ENCODE results near the gene CD3E. TPM values are rescaled to one million over a fixed set of nuclear protein-coding genes. Genes with fewer than 3 reads are reported as not detected.

CD3E gene
- total and polyA plus RNA-seq, 2 of the 8 experiments (the other 6 are each of a cell fraction or from before 2014, with no cell fraction given): not detected

- no peaks in the 10 kb centered on the region for H3K4me1 ChIP-seq (replicated peaks in 1 of 4; ENCODE audit: control insufficient read depth in 3 of 4, insufficient read depth in 4 of 4, low read length in 3 of 4)
- H2BK20ac ChIP-seq (ENCODE audit: low read length): no peak overlapping the region
- H3K36me3 ChIP-seq (ENCODE audit: control insufficient read depth in 2 of 4, insufficient read depth in 4 of 4, low read length in 3 of 4): no peaks in the 10 kb centered on the region
- H3K4me3 ChIP-seq (ENCODE audit: extremely low read depth in 1 of 4, insufficient read depth in 2 of 4, low read depth in 3 of 4, low read length in 4 of 4): no peak overlapping the region
- H3K23me2 ChIP-seq (ENCODE audit: low read depth, low read length): no peaks in the 10 kb centered on the region
- no peak overlapping the region for H3K27ac ChIP-seq (ENCODE audit: low read depth, low read length)
- H3K9me3 ChIP-seq (ENCODE audit: insufficient read depth in 2 of 2, low read depth in 1 of 2, low read length in 1 of 2): no peaks in the 10 kb centered on the region
- H2AFZ ChIP-seq (ENCODE audit: low read length): no peak overlapping the region
- H3K9ac ChIP-seq (replicated peaks in 1 of 4; ENCODE audit: extremely low read depth in 1 of 4, low read depth in 3 of 4, low read length in 3 of 4): no peak overlapping the region
- no peak overlapping the region for H3K56ac ChIP-seq (replicated peaks; ENCODE audit: insufficient read length, low read depth, low read length)
- no peak overlapping the region for H2BK5ac ChIP-seq (ENCODE audit: low read depth, low read length)
- no peak overlapping the region for H2BK12ac ChIP-seq (ENCODE audit: low read depth, low read length)
- H2BK120ac ChIP-seq (replicated peaks; ENCODE audit: low read depth, low read length): no peak overlapping the region
- H3K23ac ChIP-seq (ENCODE audit: insufficient read length): no peak overlapping the region
- no peaks in the 10 kb centered on the region for H3K27me3 ChIP-seq (replicated peaks in 1 of 4; ENCODE audit: control insufficient read depth in 3 of 4, extremely low read depth in 1 of 4, insufficient read depth in 3 of 4, low read length in 3 of 4)
- no peak for DNase-seq (ENCODE audit: low read depth in 1 of 2, low spot score in 2 of 2)
- no peak overlapping the region for H2AK5ac ChIP-seq (ENCODE audit: low read depth, low read length)
- no peak overlapping the region for H3K14ac ChIP-seq (ENCODE audit: insufficient read length)
- no peaks in the 10 kb centered on the region for H4K20me1 ChIP-seq (replicated peaks in 1 of 2; ENCODE audit: control insufficient read depth in 1 of 2, insufficient read depth in 2 of 2, low read length in 2 of 2)
- H4K5ac ChIP-seq (ENCODE audit: insufficient read length, low read depth, low read length): no peak overlapping the region
- no peaks in the 10 kb centered on the region for H3K79me1 ChIP-seq (ENCODE audit: low read depth, low read length)
- H4K91ac ChIP-seq (replicated peaks; ENCODE audit: insufficient read length, low read length): no peak overlapping the region
- H4K8ac ChIP-seq (ENCODE audit: extremely low read depth, insufficient read depth, low read length): no peak overlapping the region
- CTCF ChIA-PET (ENCODE audit: partially characterized antibody): interaction anchor here (1.5 to 4.5 kb wide), 2 partner anchors 10 to 115 kb away, joined by 3 to 29 read pairs; no protein-coding TSS in a partner anchor
- FAIRE-seq: no peak
- H3K18ac ChIP-seq (ENCODE audit: extremely low read depth, low read length): no peak overlapping the region
- H3K4me2 ChIP-seq (ENCODE audit: insufficient read depth in 1 of 2, low read depth in 2 of 2, low read length in 2 of 2): no peak overlapping the region
- POLR2A ChIA-PET (ENCODE audit: partially characterized antibody): no interaction called here
- H3K4ac ChIP-seq (replicated peaks; ENCODE audit: insufficient read length, low read depth, low read length): no peak overlapping the region
- no peak overlapping the region for H2BK15ac ChIP-seq (ENCODE audit: low read length)
- no peaks in the 10 kb centered on the region for H3K79me2 ChIP-seq (ENCODE audit: control insufficient read depth in 1 of 2, insufficient read depth in 2 of 2, low read length in 2 of 2)
- WGBS, 2 experiments (ENCODE audit: extremely low coverage in 1 of 2, insufficient coverage in 1 of 2, insufficient read length in 1 of 2, insufficient replicate concordance in 2 of 2, low coverage in 1 of 2, low lambda C conversion rate in 2 of 2, missing lambda C conversion rate in 1 of 2): 73% methylated on average over 2 of the region's 2 CpGs; no CpG with 5 or more reads in 1 of the 2 experiments
- no peak for TF ChIP-seq MAFK (IDR thresholded peaks at IDR 0.05; ENCODE audit: low read depth, low read length)
- no peak for TF ChIP-seq CEBPB (IDR thresholded peaks at IDR 0.05; ENCODE audit: low read depth, low read length)
- TF ChIP-seq RAD21 (IDR thresholded peaks at IDR 0.05 in 1 of 2, conservative IDR thresholded peaks at IDR 0.05 in 1 of 2; ENCODE audit: low read depth in 2 of 2, low read length in 2 of 2): no peak
- no peak for TF ChIP-seq SRF (IDR thresholded peaks at IDR 0.05; ENCODE audit: low read depth, low read length)
- TF ChIP-seq NRF1 (IDR thresholded peaks at IDR 0.05; ENCODE audit: low read depth, low read length): no peak
- no peak for TF ChIP-seq EGR1 (IDR thresholded peaks at IDR 0.05; ENCODE audit: borderline replicate concordance, low read depth, low read length)
- TF ChIP-seq POU5F1 (IDR thresholded peaks at IDR 0.05; ENCODE audit: low read depth, low read length): no peak
- TF ChIP-seq RNF2 (IDR thresholded peaks at IDR 0.05; ENCODE audit: borderline replicate concordance, low read depth, low read length, missing control alignments, poor library complexity, severe bottlenecking): no peak
- no peak for TF ChIP-seq CBX8 (IDR thresholded peaks at IDR 0.05; ENCODE audit: borderline replicate concordance, low read depth, low read length)
- no peak for TF ChIP-seq E2F6 (IDR thresholded peaks at IDR 0.05)
- TF ChIP-seq KDM4A (IDR thresholded peaks at IDR 0.05; ENCODE audit: low read depth, low read length, severe bottlenecking): no peak
- no peak for TF ChIP-seq SP1 (IDR thresholded peaks at IDR 0.05; ENCODE audit: low read depth, low read length)
Observed at GRCh38 chr11:118286545-118286944, 18.0 kb upstream of the CD3E start.

All from H1 (cell line).